Measurements from ENCODE around the gene CTSE. TPM values are rescaled to one million over a fixed set of nuclear protein-coding genes. Genes with fewer than 3 reads are reported as not detected.

The CTSE gene
- total and polyA plus RNA-seq, 2 experiments from 2014 or later, result not detected

- H3K4me1 Mint-ChIP-seq, result peaks cover 21% of the 10 kb centered on the region; the same call in 2 of the 3 replicates
- H3K4me3 ChIP-seq, result no peak overlapping the region
- H4K20me1 ChIP-seq (replicated peaks; ENCODE audit: insufficient read depth), result no peaks in the 10 kb centered on the region
- peaks cover 10% of the 10 kb centered on the region for H3K4me1 ChIP-seq (ENCODE audit: insufficient read depth)
- no peaks in the 10 kb centered on the region for H3F3A ChIP-seq (replicated peaks; ENCODE audit: low read depth)
- H3K4me3 Mint-ChIP-seq, result no peak overlapping the region
- no peak overlapping the region for H2AFZ ChIP-seq
- no peaks in the 10 kb centered on the region for H3K9me3 Mint-ChIP-seq
- no peak overlapping the region for H3K27ac ChIP-seq (ENCODE audit: low read depth)
- H3K9me2 ChIP-seq (ENCODE audit: insufficient read depth), result no peaks in the 10 kb centered on the region
- H3K79me2 ChIP-seq (replicated peaks; ENCODE audit: insufficient read depth), result no peaks in the 10 kb centered on the region
- no peak overlapping the region for H3K27ac Mint-ChIP-seq
- no peaks in the 10 kb centered on the region for H3K36me3 ChIP-seq (ENCODE audit: insufficient read depth)
- no peaks in the 10 kb centered on the region for H3K36me3 Mint-ChIP-seq (ENCODE audit: low read depth)
- H3K27me3 ChIP-seq (ENCODE audit: insufficient read depth), result no peaks in the 10 kb centered on the region
- no peak for ATAC-seq
- no peak overlapping the region for H3K4me2 ChIP-seq
- TF ChIP-seq ZNF462 (CRISPR knock-in tag; IDR thresholded peaks at IDR 0.05) (no peak), JUNB (IDR thresholded peaks at IDR 0.05; ENCODE audit: unreplicated experiment) (no peak), REST (IDR thresholded peaks at IDR 0.05; ENCODE audit: unreplicated experiment) (no peak), POLR2AphosphoS5 (IDR thresholded peaks at IDR 0.05; ENCODE audit: low read depth) (no peak), STAT1 (IDR thresholded peaks at IDR 0.05; ENCODE audit: unreplicated experiment) (no peak), ETS1 (IDR thresholded peaks at IDR 0.05) (no peak), NANOG (IDR thresholded peaks at IDR 0.05; ENCODE audit: borderline replicate concordance) (no peak), EZH2phosphoT487 (IDR thresholded peaks at IDR 0.05; ENCODE audit: unreplicated experiment) (no peak), CTCF (conservative IDR thresholded peaks at IDR 0.05; ENCODE audit: low read depth in 2 of 2) (no peak), CREB1 (CRISPR knock-in tag; IDR thresholded peaks at IDR 0.05; ENCODE audit: low read depth) (no peak), EZH2 (IDR thresholded peaks at IDR 0.05; ENCODE audit: low read depth, unreplicated experiment) (no peak), ZNF331 (CRISPR knock-in tag; IDR thresholded peaks at IDR 0.05; ENCODE audit: low read depth) (no peak), ZNF114 (CRISPR knock-in tag; IDR thresholded peaks at IDR 0.05) (no peak)
- peaks cover 6% of the 10 kb centered on the region for H3K27me3 Mint-ChIP-seq (ENCODE audit: insufficient read depth, low read depth, poor library complexity)
- no peak for DNase-seq (ENCODE audit: low spot score)
Measured at GRCh38 chr1:206070627-206071304, 47.1 kb upstream of the CTSE start.
